Stimulated activated CD4-positive, alpha-beta T cell treated with anti-CD3 and anti-CD28 coated beads, Interleukin-15, amount 100 ng/mL, for 48 hours (primary cell): ENCODE data around the gene MMP25.
A peak's percentile ranks its signal among the peaks of the same experiment; 100 is the strongest.
"Not testable (repeated sequence)": the region's sequence is repeated elsewhere in the genome, so short reads cannot be mapped to it uniquely, and the experiment has no call there.

Source experiments
- DNase-seq, 2 donors: peaks; one replicate each; pipeline ENCODE4 v3.0.0-alpha.2; 2020; ENCODE audit warnings: low read depth in 2 of 2

MMP25 gene

GRCh38 chr16:3072148-3072547, 25.8 kb downstream of the MMP25 start:
- DNase-seq: not testable (repeated sequence)

- DNase-seq: not testable (repeated sequence)
Measured at GRCh38 chr16:3072576-3073263, 26.4 kb downstream of the MMP25 start.

- no peak for DNase-seq
Measured at GRCh38 chr16:3073448-3073847, 27.1 kb downstream of the MMP25 start.

- DNase-seq: peak; percentile 77
Measured at GRCh38 chr16:3074860-3075522, 28.6 kb downstream of the MMP25 start.

GRCh38 chr16:3075523-3075915, 29.2 kb downstream of the MMP25 start:
- DNase-seq: no peak

GRCh38 chr16:3075946-3076345, 29.6 kb downstream of the MMP25 start:
- not testable (repeated sequence) for DNase-seq

- DNase-seq: no peak
Measured at GRCh38 chr16:3076577-3076976, 30.2 kb downstream of the MMP25 start.

- no peak for DNase-seq
Measured at GRCh38 chr16:3080024-3080423, 33.7 kb downstream of the MMP25 start.

- DNase-seq: not testable (repeated sequence)
Measured at GRCh38 chr16:3081957-3082356, 35.6 kb downstream of the MMP25 start.

GRCh38 chr16:3083408-3083807, 37.0 kb downstream of the MMP25 start:
- not testable (repeated sequence) for DNase-seq

- no peak for DNase-seq
Measured at GRCh38 chr16:3084491-3084890, 38.1 kb downstream of the MMP25 start.

GRCh38 chr16:3084969-3085670, 38.8 kb downstream of the MMP25 start:
- DNase-seq: no peak

- no peak for DNase-seq
Measured at GRCh38 chr16:3085868-3086595, 39.7 kb downstream of the MMP25 start.

GRCh38 chr16:3086596-3087242, 40.4 kb downstream of the MMP25 start:
- DNase-seq: no peak

GRCh38 chr16:3087243-3088235, 41.2 kb downstream of the MMP25 start:
- DNase-seq: no peak

- no peak for DNase-seq
Measured at GRCh38 chr16:3088450-3088849, 42.1 kb downstream of the MMP25 start.

- DNase-seq: no peak
Measured at GRCh38 chr16:3088925-3089716, 42.8 kb downstream of the MMP25 start.

GRCh38 chr16:3089717-3090592, 43.6 kb downstream of the MMP25 start:
- no peak for DNase-seq

GRCh38 chr16:3091551-3091950, 45.2 kb downstream of the MMP25 start:
- no peak for DNase-seq
